HepG2 (cell line): Measurements from ENCODE around the gene H3-3A. TPM values are rescaled to one million over a fixed set of nuclear protein-coding genes. Genes with fewer than 3 reads are reported as not detected.

Source experiments
- CCDC6 ChIP-seq: sonication (generic); formaldehyde crosslinking; IDR thresholded peaks from 2 replicates; pipeline ENCODE4 v1.8.1; 2022; ENCODE audit warnings: mild to moderate bottlenecking, missing genetic modification reagents, moderate library complexity
- CENPT ChIP-seq: sonication (generic); formaldehyde crosslinking; IDR thresholded peaks from 2 replicates; pipeline ENCODE4 v1.8.0; 2022; ENCODE audit warnings: low read depth, mild to moderate bottlenecking, moderate library complexity, missing genetic modification reagents
- HNRNPL ChIP-seq: fragments of 200-400 bp; formaldehyde crosslinking; IDR thresholded peaks from 2 replicates; pipeline ENCODE4 v1.6.1; 2017; ENCODE audit warnings: mild to moderate bottlenecking, low read depth, low read length
- KAT2B ChIP-seq: fragments of 150-350 bp; IDR thresholded peaks from 2 replicates; pipeline ENCODE4 v1.6.1; 2014; ENCODE audit warnings: low read depth, low read length, borderline replicate concordance
- RBM39 ChIP-seq: fragments of 200-400 bp; formaldehyde crosslinking; IDR thresholded peaks from one replicate; pipeline ENCODE4 v1.6.1; 2018; ENCODE audit warnings: antibody characterized with exemption, mild to moderate bottlenecking, low read depth, low read length; ENCODE audit not compliant: poor library complexity, severe bottlenecking
- REPIN1 ChIP-seq: sonication (generic); formaldehyde crosslinking; IDR thresholded peaks from 2 replicates; pipeline ENCODE4 v1.8.0; 2022; ENCODE audit warnings: missing genetic modification reagents, low read depth, mild to moderate bottlenecking, borderline replicate concordance
- SIN3A ChIP-seq: IDR thresholded peaks from 2 replicates; pipeline ENCODE4 v1.6.1; 2011; ENCODE audit warnings: low read depth, mild to moderate bottlenecking, control low read depth, low read length, borderline replicate concordance
- SRSF1 ChIP-seq: fragments of 200-400 bp; formaldehyde crosslinking; optimal IDR thresholded peaks from 2 replicates; pipeline ENCODE3; 2017; ENCODE audit warnings: mild to moderate bottlenecking, low read depth, low read length, moderate library complexity
- ZNF264 ChIP-seq: sonication (generic); formaldehyde crosslinking; IDR thresholded peaks from 2 replicates; pipeline ENCODE4 v1.4.0; 2020; ENCODE audit warnings: missing genetic modification reagents
- ZNF83 ChIP-seq: sonication (generic); formaldehyde crosslinking; IDR thresholded peaks from 2 replicates; pipeline ENCODE4 v1.4.0; 2020; ENCODE audit warnings: missing genetic modification reagents, mild to moderate bottlenecking, borderline replicate concordance
- polyA plus RNA-seq, 8 experiments: library from polyadenylated mRNA; depleted of rRNA in 3 of 8; stranded (reverse) in 7 of 8; unstranded in 1 of 8; fragments of >200 nt; fragmentation: Illumina TruSeq in 4 of 8; extraction: Trizol in 4 of 8; gene quantifications; 2 replicates each; pipeline versions ENCODE4 v1.2.1 to v1.2.3, GENCODE V29; 2011 to 2016; ENCODE audit warnings: low read depth in 4 of 8, missing spikeins in 1 of 8, mixed read lengths in 1 of 8; ENCODE audit not compliant: insufficient read depth in 1 of 8
- total RNA-seq, 5 experiments: library from RNA; depleted of rRNA; stranded (reverse); fragments of >200 nt; fragmentation: Illumina TruSeq; extraction: Trizol; gene quantifications; 2 replicates each; pipeline ENCODE4 v1.2.3, GENCODE V29; 2016; ENCODE audit warnings: low read depth in 1 of 5
- TF ChIP-seq, protein P1 (sequence below): sonication (generic); formaldehyde crosslinking; conservative IDR thresholded peaks from 2 replicates; pipeline ENCODE4 v1.8.0; 2022; ENCODE audit warnings: missing genetic modification reagents
- TF ChIP-seq, protein P2 (sequence below): sonication (generic); formaldehyde crosslinking; IDR thresholded peaks from 2 replicates; pipeline ENCODE4 v1.4.0; 2020; ENCODE audit warnings: missing genetic modification reagents
- TF ChIP-seq, protein P3 (sequence below): conservative IDR thresholded peaks from 2 replicates; pipeline ENCODE4 v1.6.1; 2018; ENCODE audit warnings: missing genetic modification reagents
- TF ChIP-seq, protein P4 (sequence below): sonication (generic); formaldehyde crosslinking; IDR thresholded peaks from 2 replicates; pipeline ENCODE4 v1.8.0; 2022; ENCODE audit warnings: low read depth, missing genetic modification reagents
- TF ChIP-seq, protein P5 (sequence below): sonication (generic); formaldehyde crosslinking; IDR thresholded peaks from 2 replicates; pipeline ENCODE4 v1.5.0; 2020; ENCODE audit warnings: missing genetic modification reagents, mild to moderate bottlenecking, borderline replicate concordance
- TF ChIP-seq, protein P6 (sequence below): sonication (generic); formaldehyde crosslinking; IDR thresholded peaks from 2 replicates; pipeline ENCODE4 v1.5.1; 2020; ENCODE audit warnings: missing genetic modification reagents, mild to moderate bottlenecking, borderline replicate concordance

H3-3A gene
- total and polyA plus RNA-seq, 2 of the 13 experiments (the other 11 are each of a cell fraction or from before 2014, with no cell fraction given) = 221 to 320 TPM

DNA sequence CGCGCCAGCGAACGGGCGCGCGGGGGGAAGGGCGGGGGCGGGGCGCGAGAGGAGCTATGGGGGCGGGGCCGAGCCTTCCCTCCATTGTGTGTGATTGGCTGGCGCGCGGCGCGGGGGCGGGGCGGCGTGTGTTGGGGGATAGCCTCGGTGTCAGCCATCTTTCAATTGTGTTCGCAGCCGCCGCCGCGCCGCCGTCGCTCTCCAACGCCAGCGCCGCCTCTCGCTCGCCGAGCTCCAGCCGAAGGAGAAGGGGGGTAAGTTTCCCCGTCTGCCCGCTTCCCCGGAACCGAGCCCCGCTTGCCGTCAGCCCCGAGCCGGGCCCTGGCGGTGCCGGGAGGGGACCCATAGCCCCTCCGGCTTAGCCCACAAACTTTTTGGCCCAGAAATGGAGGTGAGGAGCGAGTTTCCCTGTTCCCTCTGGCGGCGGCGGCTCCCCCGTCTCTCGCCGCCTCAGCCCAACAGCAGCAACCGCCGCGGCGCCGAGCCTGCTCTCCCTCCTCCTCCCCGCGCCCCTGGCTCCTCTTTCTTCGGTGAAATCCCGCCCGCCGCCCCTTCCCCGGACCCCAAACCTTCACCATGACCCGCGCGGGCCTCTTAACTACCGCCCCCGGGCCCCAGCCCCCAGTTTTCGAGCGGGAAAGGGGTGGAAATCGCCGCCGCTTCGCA lies at the start of gene H3-3A (continued):
- TF ChIP-seq HNRNPL = no peak
- TF ChIP-seq, protein P1, sequence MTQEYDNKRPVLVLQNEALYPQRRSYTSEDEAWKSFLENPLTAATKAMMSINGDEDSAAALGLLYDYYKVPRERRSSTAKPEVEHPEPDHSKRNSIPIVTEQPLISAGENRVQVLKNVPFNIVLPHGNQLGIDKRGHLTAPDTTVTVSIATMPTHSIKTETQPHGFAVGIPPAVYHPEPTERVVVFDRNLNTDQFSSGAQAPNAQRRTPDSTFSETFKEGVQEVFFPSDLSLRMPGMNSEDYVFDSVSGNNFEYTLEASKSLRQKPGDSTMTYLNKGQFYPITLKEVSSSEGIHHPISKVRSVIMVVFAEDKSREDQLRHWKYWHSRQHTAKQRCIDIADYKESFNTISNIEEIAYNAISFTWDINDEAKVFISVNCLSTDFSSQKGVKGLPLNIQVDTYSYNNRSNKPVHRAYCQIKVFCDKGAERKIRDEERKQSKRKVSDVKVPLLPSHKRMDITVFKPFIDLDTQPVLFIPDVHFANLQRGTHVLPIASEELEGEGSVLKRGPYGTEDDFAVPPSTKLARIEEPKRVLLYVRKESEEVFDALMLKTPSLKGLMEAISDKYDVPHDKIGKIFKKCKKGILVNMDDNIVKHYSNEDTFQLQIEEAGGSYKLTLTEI (CRISPR knock-in tag) = no peak
- no peak; the same call in 1 of the 2 replicates for TF ChIP-seq ZNF83 (CRISPR knock-in tag)
- TF ChIP-seq, protein P2, sequence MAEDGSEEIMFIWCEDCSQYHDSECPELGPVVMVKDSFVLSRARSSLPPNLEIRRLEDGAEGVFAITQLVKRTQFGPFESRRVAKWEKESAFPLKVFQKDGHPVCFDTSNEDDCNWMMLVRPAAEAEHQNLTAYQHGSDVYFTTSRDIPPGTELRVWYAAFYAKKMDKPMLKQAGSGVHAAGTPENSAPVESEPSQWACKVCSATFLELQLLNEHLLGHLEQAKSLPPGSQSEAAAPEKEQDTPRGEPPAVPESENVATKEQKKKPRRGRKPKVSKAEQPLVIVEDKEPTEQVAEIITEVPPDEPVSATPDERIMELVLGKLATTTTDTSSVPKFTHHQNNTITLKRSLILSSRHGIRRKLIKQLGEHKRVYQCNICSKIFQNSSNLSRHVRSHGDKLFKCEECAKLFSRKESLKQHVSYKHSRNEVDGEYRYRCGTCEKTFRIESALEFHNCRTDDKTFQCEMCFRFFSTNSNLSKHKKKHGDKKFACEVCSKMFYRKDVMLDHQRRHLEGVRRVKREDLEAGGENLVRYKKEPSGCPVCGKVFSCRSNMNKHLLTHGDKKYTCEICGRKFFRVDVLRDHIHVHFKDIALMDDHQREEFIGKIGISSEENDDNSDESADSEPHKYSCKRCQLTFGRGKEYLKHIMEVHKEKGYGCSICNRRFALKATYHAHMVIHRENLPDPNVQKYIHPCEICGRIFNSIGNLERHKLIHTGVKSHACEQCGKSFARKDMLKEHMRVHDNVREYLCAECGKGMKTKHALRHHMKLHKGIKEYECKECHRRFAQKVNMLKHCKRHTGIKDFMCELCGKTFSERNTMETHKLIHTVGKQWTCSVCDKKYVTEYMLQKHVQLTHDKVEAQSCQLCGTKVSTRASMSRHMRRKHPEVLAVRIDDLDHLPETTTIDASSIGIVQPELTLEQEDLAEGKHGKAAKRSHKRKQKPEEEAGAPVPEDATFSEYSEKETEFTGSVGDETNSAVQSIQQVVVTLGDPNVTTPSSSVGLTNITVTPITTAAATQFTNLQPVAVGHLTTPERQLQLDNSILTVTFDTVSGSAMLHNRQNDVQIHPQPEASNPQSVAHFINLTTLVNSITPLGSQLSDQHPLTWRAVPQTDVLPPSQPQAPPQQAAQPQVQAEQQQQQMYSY = no peak
- TF ChIP-seq, protein P3, sequence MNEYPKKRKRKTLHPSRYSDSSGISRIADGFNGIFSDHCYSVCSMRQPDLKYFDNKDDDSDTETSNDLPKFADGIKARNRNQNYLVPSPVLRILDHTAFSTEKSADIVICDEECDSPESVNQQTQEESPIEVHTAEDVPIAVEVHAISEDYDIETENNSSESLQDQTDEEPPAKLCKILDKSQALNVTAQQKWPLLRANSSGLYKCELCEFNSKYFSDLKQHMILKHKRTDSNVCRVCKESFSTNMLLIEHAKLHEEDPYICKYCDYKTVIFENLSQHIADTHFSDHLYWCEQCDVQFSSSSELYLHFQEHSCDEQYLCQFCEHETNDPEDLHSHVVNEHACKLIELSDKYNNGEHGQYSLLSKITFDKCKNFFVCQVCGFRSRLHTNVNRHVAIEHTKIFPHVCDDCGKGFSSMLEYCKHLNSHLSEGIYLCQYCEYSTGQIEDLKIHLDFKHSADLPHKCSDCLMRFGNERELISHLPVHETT (CRISPR knock-in tag) = peak; percentile 47; the same call in 1 of the 2 replicates
- no peak for TF ChIP-seq SIN3A
- no peak for TF ChIP-seq ZNF264 (CRISPR knock-in tag)
- TF ChIP-seq, protein P4, sequence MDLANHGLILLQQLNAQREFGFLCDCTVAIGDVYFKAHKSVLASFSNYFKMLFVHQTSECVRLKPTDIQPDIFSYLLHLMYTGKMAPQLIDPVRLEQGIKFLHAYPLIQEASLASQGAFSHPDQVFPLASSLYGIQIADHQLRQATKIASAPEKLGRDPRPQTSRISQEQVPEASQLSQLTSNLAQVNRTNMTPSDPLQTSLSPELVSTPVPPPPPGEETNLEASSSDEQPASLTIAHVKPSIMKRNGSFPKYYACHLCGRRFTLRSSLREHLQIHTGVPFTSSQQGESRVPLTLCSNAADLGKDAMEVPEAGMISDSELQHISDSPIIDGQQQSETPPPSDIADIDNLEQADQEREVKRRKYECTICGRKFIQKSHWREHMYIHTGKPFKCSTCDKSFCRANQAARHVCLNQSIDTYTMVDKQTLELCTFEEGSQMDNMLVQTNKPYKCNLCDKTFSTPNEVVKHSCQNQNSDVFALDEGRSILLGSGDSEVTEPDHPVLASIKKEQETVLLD = peak; percentile 68
- peak; percentile 3 for TF ChIP-seq RBM39
- TF ChIP-seq REPIN1 (CRISPR knock-in tag) = no peak; the same call in 1 of the 2 replicates
- TF ChIP-seq, protein P5, sequence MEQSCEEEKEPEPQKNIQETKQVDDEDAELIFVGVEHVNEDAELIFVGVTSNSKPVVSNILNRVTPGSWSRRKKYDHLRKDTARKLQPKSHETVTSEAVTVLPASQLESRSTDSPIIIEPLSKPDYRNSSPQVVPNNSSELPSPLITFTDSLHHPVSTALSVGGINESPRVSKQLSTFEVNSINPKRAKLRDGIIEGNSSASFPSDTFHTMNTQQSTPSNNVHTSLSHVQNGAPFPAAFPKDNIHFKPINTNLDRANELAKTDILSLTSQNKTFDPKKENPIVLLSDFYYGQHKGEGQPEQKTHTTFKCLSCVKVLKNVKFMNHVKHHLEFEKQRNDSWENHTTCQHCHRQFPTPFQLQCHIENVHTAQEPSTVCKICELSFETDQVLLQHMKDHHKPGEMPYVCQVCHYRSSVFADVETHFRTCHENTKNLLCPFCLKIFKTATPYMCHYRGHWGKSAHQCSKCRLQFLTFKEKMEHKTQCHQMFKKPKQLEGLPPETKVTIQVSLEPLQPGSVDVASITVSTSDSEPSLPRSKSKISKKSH (CRISPR knock-in tag) = peak; percentile 44; the same call in 1 of the 2 replicates
- TF ChIP-seq, protein P6, sequence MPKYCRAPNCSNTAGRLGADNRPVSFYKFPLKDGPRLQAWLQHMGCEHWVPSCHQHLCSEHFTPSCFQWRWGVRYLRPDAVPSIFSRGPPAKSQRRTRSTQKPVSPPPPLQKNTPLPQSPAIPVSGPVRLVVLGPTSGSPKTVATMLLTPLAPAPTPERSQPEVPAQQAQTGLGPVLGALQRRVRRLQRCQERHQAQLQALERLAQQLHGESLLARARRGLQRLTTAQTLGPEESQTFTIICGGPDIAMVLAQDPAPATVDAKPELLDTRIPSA (CRISPR knock-in tag) = 0 out of 2 replicates have a peak, but pooled peaks have one; percentile 48
- TF ChIP-seq CCDC6 (CRISPR knock-in tag) = 0 out of 2 replicates have a peak, but pooled peaks have one; percentile 39
- TF ChIP-seq CENPT (CRISPR knock-in tag) = no peak
- no peak for TF ChIP-seq SRSF1
- TF ChIP-seq KAT2B = no peak
